SH-SY5Y (cell line): ENCODE results near the gene PHF19.

Source experiments
- GATA2 ChIP-seq: IDR thresholded peaks from 2 replicates; pipeline ENCODE4 v1.6.1; 2011; ENCODE audit warnings: mild to moderate bottlenecking, low read depth, low read length
- GATA3 ChIP-seq: IDR thresholded peaks from 2 replicates; pipeline ENCODE4 v1.6.1; 2011; ENCODE audit warnings: low read depth, mild to moderate bottlenecking, low read length, moderate library complexity

GRCh38 chr9:120874226-120875194 lies 2.5 kb downstream of the PHF19 start:
- TF ChIP-seq GATA3 (no peak), GATA2 (no peak)
